Measurements from ENCODE around the gene CCDC141.

CCDC141 gene

DNA sequence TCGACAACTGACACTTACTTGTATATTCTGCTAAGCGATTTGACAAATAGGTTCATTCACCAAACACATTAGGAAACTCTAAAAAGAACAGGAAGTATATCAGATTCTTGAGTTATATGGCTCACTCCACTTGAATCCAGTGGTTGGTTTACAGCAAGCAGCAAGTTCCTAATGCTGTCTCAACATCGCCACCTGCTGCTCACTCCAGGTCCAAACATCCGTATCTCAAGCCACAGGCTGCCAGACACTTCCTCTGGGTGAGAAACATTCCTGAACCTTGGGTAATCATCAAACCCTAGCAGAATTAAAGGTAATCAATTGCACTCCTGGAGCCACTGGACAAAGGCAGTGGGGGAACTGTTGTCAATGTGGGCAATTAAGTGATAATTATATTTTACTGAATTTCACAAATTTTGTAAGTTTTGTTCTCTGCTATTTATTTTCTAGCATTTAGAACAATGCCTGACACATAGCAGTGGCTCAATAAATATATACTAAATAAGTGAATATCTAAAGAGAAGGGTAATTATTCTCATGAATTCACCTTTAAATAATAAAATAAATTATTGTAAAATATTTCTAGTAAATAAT lies 135.6 kb downstream of the CCDC141 start:
- ChIA-PET CTCF (interaction anchor here (0.9 to 2.1 kb wide), 2 partner anchors 14 to 24 kb away, joined by 6 read pairs; no protein-coding TSS in a partner anchor), POLR2A (no interaction called here)
- H3K27me3 ChIP-seq (replicated peaks in 2 of 5; ENCODE audit: control insufficient read depth in 4 of 5, insufficient read depth in 5 of 5, low read length in 4 of 5): no peaks in the 10 kb centered on the region

GRCh38 chr2:178913049-178913441 lies 136.9 kb downstream of the CCDC141 start:
- WGBS (ENCODE audit: insufficient coverage): 83% methylated on average over 1 of the region's 1 CpG
- ChIA-PET CTCF (interaction anchor here (0.7 to 1.6 kb wide), 3 partner anchors 22 to 217 kb away, joined by 3 to 6 read pairs (median 3); no protein-coding TSS in a partner anchor), POLR2A (no interaction called here)
- Histone ChIP-seq H3K4me3 (ENCODE audit: control insufficient read depth in 1 of 7, extremely low read depth in 1 of 7, insufficient read depth in 4 of 7, low read depth in 2 of 7, low read length in 6 of 7) (no peak overlapping the region), H3K4me1 (ENCODE audit: control extremely low read depth in 1 of 4, control insufficient read depth in 4 of 4, insufficient read depth in 4 of 4, low read length in 3 of 4) (no peaks in the 10 kb centered on the region), H3K9me3 (ENCODE audit: control extremely low read depth in 1 of 5, control insufficient read depth in 4 of 5, insufficient read depth in 2 of 5, low read depth in 1 of 5, low read length in 4 of 5) (no peaks in the 10 kb centered on the region), H3K27ac (ENCODE audit: insufficient read depth in 1 of 2, low read depth in 1 of 2, low read length in 2 of 2, poor library complexity in 1 of 2, severe bottlenecking in 2 of 2) (no peak overlapping the region), H3K36me3 (ENCODE audit: control insufficient read depth in 4 of 4, insufficient read depth in 4 of 4, low read length in 3 of 4) (peaks cover 0 to 2% (median 0%) of the 10 kb centered on the region in 4 experiments), H3K27me3 (replicated peaks in 2 of 5; ENCODE audit: control insufficient read depth in 4 of 5, insufficient read depth in 5 of 5, low read length in 4 of 5) (no peaks in the 10 kb centered on the region)
- DNase-seq: peak in 2 of 3 donors; percentile 41 to 51

More for the DNA sequence above, 135.6 kb downstream of the CCDC141 start:
- H3K36me3 ChIP-seq (ENCODE audit: control insufficient read depth in 4 of 4, insufficient read depth in 4 of 4, low read length in 3 of 4): peaks cover 0 to 2% (median 0%) of the 10 kb centered on the region in 4 experiments
- peak; percentile 77 to 89 (median 88) for DNase-seq
- no peaks in the 10 kb centered on the region for H3K9me3 ChIP-seq (ENCODE audit: control extremely low read depth in 1 of 5, control insufficient read depth in 4 of 5, insufficient read depth in 2 of 5, low read depth in 1 of 5, low read length in 4 of 5)
- H3K4me3 ChIP-seq (ENCODE audit: control insufficient read depth in 1 of 7, extremely low read depth in 1 of 7, insufficient read depth in 4 of 7, low read depth in 2 of 7, low read length in 6 of 7): no peak overlapping the region
- WGBS (ENCODE audit: insufficient coverage): 49% methylated on average over 4 of the region's 4 CpGs
- no peak overlapping the region for H3K27ac ChIP-seq (ENCODE audit: insufficient read depth in 1 of 2, low read depth in 1 of 2, low read length in 2 of 2, poor library complexity in 1 of 2, severe bottlenecking in 2 of 2)
- H3K4me1 ChIP-seq (ENCODE audit: control extremely low read depth in 1 of 4, control insufficient read depth in 4 of 4, insufficient read depth in 4 of 4, low read length in 3 of 4): no peaks in the 10 kb centered on the region

DNA sequence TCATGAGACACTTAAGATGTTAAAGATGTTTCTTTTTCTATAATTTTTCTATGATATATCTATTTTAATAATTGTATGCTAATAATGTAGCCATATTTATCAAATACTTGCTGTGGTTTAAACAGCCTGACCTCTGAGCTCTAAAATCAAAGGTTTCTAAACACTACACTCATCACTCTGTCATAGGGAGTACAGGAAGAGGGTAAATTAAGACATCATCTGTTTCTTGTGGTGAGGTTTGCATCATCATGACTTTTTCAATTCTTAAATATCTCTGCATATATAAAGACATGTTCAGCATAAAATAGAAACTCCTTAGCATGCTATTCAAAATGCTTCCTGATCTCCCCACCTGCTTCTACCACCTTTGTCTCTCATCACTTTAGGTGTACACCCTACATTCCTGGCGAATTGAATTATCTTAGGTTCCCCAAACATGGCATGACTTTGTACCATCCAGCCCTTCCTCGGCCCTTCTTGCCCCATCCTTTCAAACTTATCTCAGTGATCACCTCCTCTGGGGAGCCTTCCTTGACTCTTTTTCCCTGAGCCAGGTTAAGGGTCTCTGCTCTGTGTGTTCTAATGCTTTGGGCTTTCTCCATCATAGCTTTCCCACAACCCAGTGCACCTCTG lies 137.4 kb downstream of the CCDC141 start:
- ChIA-PET POLR2A (no interaction called here), CTCF (interaction anchor here (0.9 to 1.8 kb wide), 3 partner anchors 14 to 217 kb away, joined by 3 to 6 read pairs (median 4); no protein-coding TSS in a partner anchor)
- 95% methylated on average over 2 of the region's 2 CpGs for WGBS (ENCODE audit: insufficient coverage)
- Histone ChIP-seq H3K4me3 (ENCODE audit: control insufficient read depth in 1 of 7, extremely low read depth in 1 of 7, insufficient read depth in 4 of 7, low read depth in 2 of 7, low read length in 6 of 7) (no peak overlapping the region), H3K4me1 (ENCODE audit: control extremely low read depth in 1 of 4, control insufficient read depth in 4 of 4, insufficient read depth in 4 of 4, low read length in 3 of 4) (no peaks in the 10 kb centered on the region), H3K36me3 (ENCODE audit: control insufficient read depth in 4 of 4, insufficient read depth in 4 of 4, low read length in 3 of 4) (peaks cover 0 to 2% (median 0%) of the 10 kb centered on the region in 4 experiments), H3K27ac (ENCODE audit: insufficient read depth in 1 of 2, low read depth in 1 of 2, low read length in 2 of 2, poor library complexity in 1 of 2, severe bottlenecking in 2 of 2) (no peak overlapping the region), H3K27me3 (replicated peaks in 2 of 5; ENCODE audit: control insufficient read depth in 4 of 5, insufficient read depth in 5 of 5, low read length in 4 of 5) (no peaks in the 10 kb centered on the region), H3K9me3 (ENCODE audit: control extremely low read depth in 1 of 5, control insufficient read depth in 4 of 5, insufficient read depth in 2 of 5, low read depth in 1 of 5, low read length in 4 of 5) (no peaks in the 10 kb centered on the region)
- peak in 2 of 3 donors; percentile 33 to 36 for DNase-seq

- no CpG with 5 or more reads among the region's 2 CpGs for WGBS (ENCODE audit: insufficient coverage)
- H3K9me3 ChIP-seq (ENCODE audit: control extremely low read depth in 1 of 5, control insufficient read depth in 4 of 5, insufficient read depth in 2 of 5, low read depth in 1 of 5, low read length in 4 of 5): no peaks in the 10 kb centered on the region
- H3K27me3 ChIP-seq (replicated peaks in 2 of 5; ENCODE audit: control insufficient read depth in 4 of 5, insufficient read depth in 5 of 5, low read length in 4 of 5): no peaks in the 10 kb centered on the region
- CTCF ChIA-PET: interaction anchor here (0.6 to 3.0 kb wide), 5 partner anchors 13 to 115 kb away, joined by 3 to 18 read pairs (median 4); no protein-coding TSS in a partner anchor
- POLR2A ChIA-PET: no interaction called here
- H3K4me1 ChIP-seq (ENCODE audit: control extremely low read depth in 1 of 4, control insufficient read depth in 4 of 4, insufficient read depth in 4 of 4, low read length in 3 of 4): no peaks in the 10 kb centered on the region
- H3K4me3 ChIP-seq (ENCODE audit: control insufficient read depth in 1 of 7, extremely low read depth in 1 of 7, insufficient read depth in 4 of 7, low read depth in 2 of 7, low read length in 6 of 7): no peak overlapping the region
- peaks cover 0 to 2% (median 0%) of the 10 kb centered on the region in 4 experiments for H3K36me3 ChIP-seq (ENCODE audit: control insufficient read depth in 4 of 4, insufficient read depth in 4 of 4, low read length in 3 of 4)
- no peak overlapping the region for H3K27ac ChIP-seq (ENCODE audit: insufficient read depth in 1 of 2, low read depth in 1 of 2, low read length in 2 of 2, poor library complexity in 1 of 2, severe bottlenecking in 2 of 2)
- DNase-seq: no peak
Observed at GRCh38 chr2:178911039-178911438, 138.9 kb downstream of the CCDC141 start.

DNA sequence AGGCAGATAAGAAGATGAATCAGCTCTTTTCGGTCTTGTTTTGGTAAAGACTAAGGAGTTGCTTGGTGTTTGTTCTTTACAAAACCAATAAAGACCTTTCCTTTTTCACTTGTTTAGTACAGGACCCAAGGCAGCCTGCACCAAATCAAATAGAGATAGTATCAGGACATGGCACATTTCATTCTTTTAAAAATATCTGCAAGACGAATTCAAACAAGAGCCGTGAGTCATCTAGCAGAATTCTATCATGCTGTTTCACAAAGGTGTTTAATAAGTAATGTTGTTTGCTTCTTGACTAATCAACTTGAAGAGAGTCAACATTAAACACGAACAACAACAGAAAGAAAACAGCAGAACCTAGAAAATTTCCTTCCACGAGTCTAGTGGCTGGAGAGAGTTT lies 139.9 kb downstream of the CCDC141 start:
- WGBS (ENCODE audit: insufficient coverage): no CpG with 5 or more reads among the region's 5 CpGs
- H3K4me1 ChIP-seq (ENCODE audit: control extremely low read depth in 1 of 4, control insufficient read depth in 4 of 4, insufficient read depth in 4 of 4, low read length in 3 of 4): no peaks in the 10 kb centered on the region

DNA sequence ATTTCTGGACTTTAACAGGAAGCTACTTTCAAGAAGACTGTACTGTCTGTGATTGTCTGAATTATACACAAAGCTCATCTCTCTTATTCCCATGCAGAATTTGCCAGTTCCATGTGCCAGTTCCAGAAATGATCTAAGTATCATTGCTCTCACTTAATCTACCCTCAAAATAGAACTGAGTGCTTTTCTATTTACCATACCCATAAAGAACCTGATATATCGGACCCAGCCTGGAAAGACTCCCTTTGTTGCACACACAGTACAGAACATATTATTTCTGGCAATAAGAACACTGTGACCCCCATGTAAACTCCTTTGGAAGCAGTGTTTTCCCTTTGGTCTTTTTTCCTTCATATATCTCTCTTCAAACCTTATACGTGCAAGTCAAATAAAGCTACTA lies 140.4 kb downstream of the CCDC141 start:
- POLR2A ChIA-PET: no interaction called here
- CTCF ChIA-PET: interaction anchor here (0.9 to 3.0 kb wide), 3 partner anchors 19 to 431 kb away, joined by 3 to 18 read pairs (median 4); no protein-coding TSS in a partner anchor
- Histone ChIP-seq H3K27me3 (replicated peaks in 2 of 5; ENCODE audit: control insufficient read depth in 4 of 5, insufficient read depth in 5 of 5, low read length in 4 of 5) (no peaks in the 10 kb centered on the region), H3K4me1 (ENCODE audit: control extremely low read depth in 1 of 4, control insufficient read depth in 4 of 4, insufficient read depth in 4 of 4, low read length in 3 of 4) (no peaks in the 10 kb centered on the region), H3K4me3 (ENCODE audit: control insufficient read depth in 1 of 7, extremely low read depth in 1 of 7, insufficient read depth in 4 of 7, low read depth in 2 of 7, low read length in 6 of 7) (no peak overlapping the region), H3K9me3 (ENCODE audit: control extremely low read depth in 1 of 5, control insufficient read depth in 4 of 5, insufficient read depth in 2 of 5, low read depth in 1 of 5, low read length in 4 of 5) (peaks cover 0 to 2% (median 0%) of the 10 kb centered on the region in 5 experiments), H3K36me3 (ENCODE audit: control insufficient read depth in 4 of 4, insufficient read depth in 4 of 4, low read length in 3 of 4) (peaks cover 0 to 2% (median 0%) of the 10 kb centered on the region in 4 experiments), H3K27ac (ENCODE audit: insufficient read depth in 1 of 2, low read depth in 1 of 2, low read length in 2 of 2, poor library complexity in 1 of 2, severe bottlenecking in 2 of 2) (no peak overlapping the region)
- DNase-seq: no peak
- 86% methylated on average over 1 of the region's 2 CpGs for WGBS (ENCODE audit: insufficient coverage)

More for the DNA sequence above, 139.9 kb downstream of the CCDC141 start:
- ChIA-PET POLR2A (no interaction called here), CTCF (interaction anchor here (1.3 to 3.0 kb wide), 3 partner anchors 12 to 220 kb away, joined by 4 to 18 read pairs (median 4); no protein-coding TSS in a partner anchor)
- H3K9me3 ChIP-seq (ENCODE audit: control extremely low read depth in 1 of 5, control insufficient read depth in 4 of 5, insufficient read depth in 2 of 5, low read depth in 1 of 5, low read length in 4 of 5): peaks cover 0 to 2% (median 0%) of the 10 kb centered on the region in 5 experiments
- no peak overlapping the region for H3K4me3 ChIP-seq (ENCODE audit: control insufficient read depth in 1 of 7, extremely low read depth in 1 of 7, insufficient read depth in 4 of 7, low read depth in 2 of 7, low read length in 6 of 7)
- no peaks in the 10 kb centered on the region for H3K27me3 ChIP-seq (replicated peaks in 2 of 5; ENCODE audit: control insufficient read depth in 4 of 5, insufficient read depth in 5 of 5, low read length in 4 of 5)
- peaks cover 0 to 2% (median 0%) of the 10 kb centered on the region in 4 experiments for H3K36me3 ChIP-seq (ENCODE audit: control insufficient read depth in 4 of 4, insufficient read depth in 4 of 4, low read length in 3 of 4)
- no peak overlapping the region for H3K27ac ChIP-seq (ENCODE audit: insufficient read depth in 1 of 2, low read depth in 1 of 2, low read length in 2 of 2, poor library complexity in 1 of 2, severe bottlenecking in 2 of 2)
- no peak for DNase-seq

DNA sequence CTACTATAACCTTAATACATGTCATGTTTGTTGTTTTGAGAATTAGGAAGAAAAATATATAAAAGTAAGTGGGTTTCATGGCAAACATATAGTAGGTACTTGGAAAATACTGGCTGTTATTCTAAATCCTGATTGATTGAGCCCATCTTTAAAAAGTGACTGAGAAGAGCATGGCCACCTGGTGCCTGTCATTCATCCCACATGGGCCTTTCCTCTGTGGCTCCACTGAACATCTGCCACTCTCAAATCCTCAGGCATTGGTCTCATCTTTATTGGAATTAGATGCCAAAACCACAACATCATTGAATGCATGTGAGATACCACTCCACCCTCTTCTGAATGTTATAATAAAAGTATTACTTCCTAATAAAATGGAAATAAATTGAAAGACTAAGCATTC lies 141.1 kb downstream of the CCDC141 start:
- Histone ChIP-seq H3K36me3 (ENCODE audit: control insufficient read depth in 4 of 4, insufficient read depth in 4 of 4, low read length in 3 of 4) (peaks cover 0 to 2% (median 0%) of the 10 kb centered on the region in 4 experiments), H3K27ac (ENCODE audit: insufficient read depth in 1 of 2, low read depth in 1 of 2, low read length in 2 of 2, poor library complexity in 1 of 2, severe bottlenecking in 2 of 2) (no peak overlapping the region), H3K4me3 (ENCODE audit: control insufficient read depth in 1 of 7, extremely low read depth in 1 of 7, insufficient read depth in 4 of 7, low read depth in 2 of 7, low read length in 6 of 7) (no peak overlapping the region), H3K4me1 (ENCODE audit: control extremely low read depth in 1 of 4, control insufficient read depth in 4 of 4, insufficient read depth in 4 of 4, low read length in 3 of 4) (no peaks in the 10 kb centered on the region), H3K9me3 (ENCODE audit: control extremely low read depth in 1 of 5, control insufficient read depth in 4 of 5, insufficient read depth in 2 of 5, low read depth in 1 of 5, low read length in 4 of 5) (peaks cover 0 to 2% (median 0%) of the 10 kb centered on the region in 5 experiments), H3K27me3 (replicated peaks in 2 of 5; ENCODE audit: control insufficient read depth in 4 of 5, insufficient read depth in 5 of 5, low read length in 4 of 5) (no peaks in the 10 kb centered on the region)
- POLR2A ChIA-PET: no interaction called here
- CTCF ChIA-PET: interaction anchor here (0.9 to 3.0 kb wide), 3 partner anchors 18 to 432 kb away, joined by 3 to 18 read pairs (median 4); no protein-coding TSS in a partner anchor
- no peak for DNase-seq
